Choroid plexus epithelial cell (primary cell): ENCODE measurements around the gene KIF13A.

Source experiments
- DNase-seq: peaks from one replicate; pipeline ENCODE4 v3.0.0-alpha.2; 2010; ENCODE audit warnings: low read depth
- H3K4me3 ChIP-seq: 2 replicates; pipeline ENCODE4 v1.5.1; 2011; ENCODE audit warnings: low read depth, mild to moderate bottlenecking, control low read depth, low read length, moderate library complexity
- TF ChIP-seq, protein P1 (sequence below): conservative IDR thresholded peaks from 2 replicates; pipeline ENCODE4 v1.5.1; 2011; ENCODE audit warnings: low read depth, mild to moderate bottlenecking, control low read depth, inconsistent platforms, low read length, moderate library complexity

The KIF13A gene

DNA sequence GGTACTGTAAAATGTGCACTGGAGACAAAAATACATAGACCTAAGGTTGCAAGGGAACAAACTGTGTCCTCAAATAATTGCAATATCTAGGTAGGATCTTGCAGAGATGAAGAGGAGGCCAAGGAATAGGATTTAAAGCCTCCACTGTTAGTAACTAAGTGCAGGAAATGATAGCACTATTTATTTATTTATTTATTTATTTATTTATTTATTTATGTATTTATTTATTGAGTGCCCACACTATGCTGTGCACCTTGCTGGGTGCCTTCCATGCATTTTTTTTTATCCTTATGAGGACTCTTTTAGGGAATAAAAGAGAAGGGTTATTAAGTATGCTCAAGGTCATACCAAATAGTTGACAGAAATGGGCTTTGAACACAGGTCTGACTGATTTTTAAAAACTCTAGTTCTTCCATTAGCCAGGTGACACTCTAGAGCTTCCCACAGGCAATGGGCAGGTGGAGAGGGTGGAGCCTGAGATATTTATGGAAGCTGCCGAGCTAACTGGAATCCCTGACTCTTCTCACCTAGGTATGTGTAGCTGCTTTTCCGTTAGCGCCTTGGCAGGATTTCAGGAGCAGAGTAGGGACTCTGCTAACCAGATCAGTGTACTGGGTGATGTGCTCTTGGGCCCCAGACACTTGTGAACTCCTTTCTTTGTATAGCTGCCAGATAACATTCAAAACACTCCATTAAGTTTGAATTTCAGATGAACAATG lies 268.0 kb downstream of the KIF13A start:
- TF ChIP-seq, protein P1, sequence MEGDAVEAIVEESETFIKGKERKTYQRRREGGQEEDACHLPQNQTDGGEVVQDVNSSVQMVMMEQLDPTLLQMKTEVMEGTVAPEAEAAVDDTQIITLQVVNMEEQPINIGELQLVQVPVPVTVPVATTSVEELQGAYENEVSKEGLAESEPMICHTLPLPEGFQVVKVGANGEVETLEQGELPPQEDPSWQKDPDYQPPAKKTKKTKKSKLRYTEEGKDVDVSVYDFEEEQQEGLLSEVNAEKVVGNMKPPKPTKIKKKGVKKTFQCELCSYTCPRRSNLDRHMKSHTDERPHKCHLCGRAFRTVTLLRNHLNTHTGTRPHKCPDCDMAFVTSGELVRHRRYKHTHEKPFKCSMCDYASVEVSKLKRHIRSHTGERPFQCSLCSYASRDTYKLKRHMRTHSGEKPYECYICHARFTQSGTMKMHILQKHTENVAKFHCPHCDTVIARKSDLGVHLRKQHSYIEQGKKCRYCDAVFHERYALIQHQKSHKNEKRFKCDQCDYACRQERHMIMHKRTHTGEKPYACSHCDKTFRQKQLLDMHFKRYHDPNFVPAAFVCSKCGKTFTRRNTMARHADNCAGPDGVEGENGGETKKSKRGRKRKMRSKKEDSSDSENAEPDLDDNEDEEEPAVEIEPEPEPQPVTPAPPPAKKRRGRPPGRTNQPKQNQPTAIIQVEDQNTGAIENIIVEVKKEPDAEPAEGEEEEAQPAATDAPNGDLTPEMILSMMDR, result no peak
- DNase-seq, result no peak
- H3K4me3 ChIP-seq, result no peak overlapping the region

DNA sequence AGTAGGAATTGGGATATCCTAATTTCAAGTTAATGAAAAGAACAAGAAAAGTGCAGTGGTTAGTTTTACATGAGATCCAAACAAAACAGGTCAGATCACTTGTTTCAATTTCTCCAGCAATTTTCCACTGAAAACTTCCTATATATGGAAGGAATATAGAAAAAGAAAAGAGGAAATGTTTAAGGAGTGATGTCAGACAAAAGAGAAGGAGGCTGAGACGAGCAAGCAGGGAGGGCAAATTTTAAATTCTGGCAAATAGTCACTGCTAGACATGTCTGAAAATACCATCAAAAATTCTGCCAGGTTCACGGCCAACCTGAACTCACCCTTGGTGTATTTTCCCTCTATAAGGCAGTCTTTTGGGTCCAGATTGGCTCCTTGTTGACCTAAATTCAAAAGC lies 271.2 kb downstream of the KIF13A start:
- no peak for DNase-seq
- H3K4me3 ChIP-seq, result no peak overlapping the region
- TF ChIP-seq, protein P1, result no peak

DNA sequence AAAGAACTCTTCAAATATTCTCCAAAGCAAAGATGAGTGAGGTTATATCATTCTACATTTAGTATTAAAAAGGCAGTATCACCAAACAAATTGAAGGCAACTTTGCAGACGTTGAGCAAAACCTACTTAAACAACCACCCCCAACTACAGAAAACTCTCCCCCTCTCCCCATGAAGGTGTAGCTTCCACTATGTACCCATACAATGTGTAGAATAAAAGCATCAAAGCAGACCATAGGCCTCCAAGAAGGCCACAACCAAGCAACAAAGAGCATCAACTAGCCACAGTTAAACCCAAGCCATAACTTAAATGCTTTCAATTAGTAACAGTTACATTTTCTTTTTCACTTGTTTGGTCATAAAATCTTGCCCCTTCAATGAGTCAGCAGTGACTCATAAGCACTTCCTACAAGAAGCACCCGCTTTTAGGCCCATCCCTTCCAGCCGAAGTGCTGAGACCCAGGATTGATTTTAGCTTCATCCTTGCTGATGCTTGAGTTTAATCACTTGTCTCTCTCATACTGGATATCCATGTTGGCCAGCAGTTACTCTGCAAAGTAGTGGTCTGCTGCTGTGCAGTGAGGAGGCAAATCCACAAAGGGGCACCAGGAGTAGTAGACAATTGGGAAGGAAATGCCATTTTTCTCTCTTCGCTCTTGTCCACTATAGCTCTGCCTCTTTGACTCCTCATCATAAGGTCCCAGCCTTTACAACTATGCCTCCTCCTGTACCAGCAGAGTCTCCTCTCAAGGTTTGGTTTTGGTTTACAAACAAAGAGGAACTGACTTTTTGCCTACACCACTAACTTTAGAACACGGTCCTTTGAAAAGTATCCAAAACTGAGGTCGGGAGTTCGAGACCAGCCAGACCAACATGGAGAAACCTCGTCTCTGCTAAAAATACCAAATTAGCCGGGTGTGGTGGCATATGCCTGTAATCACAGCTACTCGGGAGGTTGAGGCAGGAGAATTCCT lies 272.3 kb downstream of the KIF13A start:
- H3K4me3 ChIP-seq, result no peak overlapping the region
- peak; percentile 89 for DNase-seq
- TF ChIP-seq, protein P1, result peak; percentile 18

DNA sequence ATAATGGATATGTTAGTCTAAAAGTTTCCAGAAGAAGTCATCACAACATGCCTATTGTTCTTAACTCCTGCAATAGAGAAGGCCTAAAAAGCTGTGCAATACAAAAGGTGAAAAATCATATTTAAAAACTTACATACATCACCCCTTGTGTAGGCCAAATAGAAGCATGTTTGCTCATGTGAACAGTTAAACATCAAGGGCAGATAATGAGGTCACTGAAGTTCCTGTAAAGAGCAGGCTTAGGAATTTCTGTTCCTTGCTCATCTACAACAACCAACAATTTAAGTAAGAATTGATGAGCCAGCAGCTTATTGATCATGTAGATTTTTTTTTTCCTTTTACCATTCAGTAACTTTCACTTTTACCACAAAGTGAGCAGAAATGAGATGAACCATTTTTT lies 273.3 kb downstream of the KIF13A start:
- no peak for DNase-seq
- TF ChIP-seq, protein P1, result no peak
- H3K4me3 ChIP-seq, result no peak overlapping the region

GRCh38 chr6:17712576-17712975 lies 274.9 kb downstream of the KIF13A start:
- TF ChIP-seq, protein P1, result no peak
- H3K4me3 ChIP-seq, result no peak overlapping the region
- no peak for DNase-seq

DNA sequence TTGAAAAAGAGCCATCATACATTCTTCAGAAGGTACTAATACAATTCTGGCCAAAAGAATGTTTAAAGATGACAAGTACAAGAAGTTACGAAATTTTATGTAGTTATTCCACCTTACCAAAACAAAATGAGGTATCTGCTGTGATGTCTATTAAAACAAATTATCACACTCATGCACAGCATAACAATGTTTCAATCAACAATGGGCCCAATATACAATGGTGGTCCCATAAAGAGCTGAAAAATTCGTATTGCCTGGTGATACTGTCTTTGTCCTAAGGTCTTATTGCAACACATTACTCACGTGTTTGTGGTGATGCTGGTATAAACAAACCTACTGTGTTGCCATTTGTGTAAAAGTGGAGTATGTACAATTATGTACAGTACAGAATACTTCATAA lies 277.1 kb downstream of the KIF13A start:
- H3K4me3 ChIP-seq, result no peak overlapping the region
- TF ChIP-seq, protein P1, result no peak
- DNase-seq, result peak; percentile 71

DNA sequence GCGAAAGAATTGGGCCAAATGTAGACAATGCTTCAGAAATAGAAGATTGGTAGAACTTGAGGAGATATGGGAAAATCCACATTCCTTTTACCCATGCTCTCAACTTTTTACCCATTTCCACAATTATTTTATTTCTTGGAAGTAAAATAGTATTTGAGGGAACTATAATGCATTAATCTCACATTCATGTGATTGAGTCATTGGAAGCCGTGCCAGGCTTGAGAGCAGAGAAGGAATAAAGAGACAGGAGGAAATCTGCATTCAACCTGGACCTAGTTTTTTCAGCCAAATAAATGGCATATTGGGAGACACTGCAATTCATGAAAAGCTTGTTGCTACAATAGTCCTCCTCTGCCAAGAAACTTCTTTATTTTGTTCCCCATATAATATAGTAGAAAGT lies 278.0 kb downstream of the KIF13A start:
- TF ChIP-seq, protein P1, result no peak

More for the DNA sequence above, 278.0 kb downstream of the KIF13A start:
- H3K4me3 ChIP-seq, result no peak overlapping the region
- no peak for DNase-seq
